Gastrocnemius medialis (tissue), 4 donors: ENCODE results near the gene ANKRD22. TPM values are rescaled to one million over a fixed set of nuclear protein-coding genes. Genes with fewer than 3 reads are reported as not detected.

Source experiments
- ATAC-seq, 2 donors: fragments of 150-250 bp; one replicate each; pipeline ENCODE4 v1.9.1; 2016
- DNase-seq, 2 donors: peaks; one replicate each; pipeline ENCODE4 v3.0.0-alpha.2; 2019
- H3K27ac ChIP-seq, 4 donors: fragments of 200-600 bp; sonication (generic); 1 replicate in 1 of 4; 2 replicates in 3 of 4; pipeline ENCODE4 v1.5.1; 2016 to 2018; ENCODE audit warnings: mild to moderate bottlenecking in 2 of 4, moderate library complexity in 1 of 4
- H3K27me3 ChIP-seq, 3 donors: fragments of 200-600 bp; sonication (generic) in 2 of 3; 1 replicate in 1 of 3; 2 replicates in 2 of 3; pipeline versions ENCODE4 v1.5.1 to v1.6.0; 2016 to 2019; ENCODE audit warnings: mild to moderate bottlenecking in 1 of 3, moderate library complexity in 1 of 3
- H3K36me3 ChIP-seq, 2 donors: fragments of 200-600 bp; sonication (generic) in 1 of 2; one replicate each; pipeline ENCODE4 v1.5.1; 2017 to 2018
- H3K4me1 ChIP-seq, 2 donors: fragments of 200-600 bp; sonication (generic) in 1 of 2; one replicate each; pipeline ENCODE4 v1.5.1; 2016 to 2017; ENCODE audit warnings: mild to moderate bottlenecking in 2 of 2
- H3K4me3 ChIP-seq, 4 donors: fragments of 200-600 bp; sonication (generic) in 3 of 4; 1 replicate in 1 of 4; 2 replicates in 3 of 4; pipeline ENCODE4 v1.5.1; 2016 to 2019; ENCODE audit warnings: mild to moderate bottlenecking in 2 of 4
- H3K9me3 ChIP-seq, 3 donors: fragments of 200-600 bp; sonication (generic) in 2 of 3; 1 replicate in 1 of 3; 2 replicates in 2 of 3; pipeline ENCODE4 v1.5.1; 2016 to 2019
- POLR2A ChIP-seq, 2 donors: fragments of 450-650 bp; IDR thresholded peaks; one replicate each; pipeline ENCODE4 v1.6.1; 2017; ENCODE audit warnings: antibody characterized with exemption in 2 of 2, mild to moderate bottlenecking in 2 of 2, moderate library complexity in 2 of 2
- in situ Hi-C, 4 donors: fragments of 200-750 bp; cut with MboI; loops; one replicate each; pipeline versions ENCODE4 v1.15.0 to v1.8.0; 2017; ENCODE audit warnings: low sequenced_read_pairs in 4 of 4
- intact Hi-C: fragments of 100-400 bp; cut with DNase I; formaldehyde crosslinking; loops from one replicate; pipeline ENCODE4 v1.15.1; 2023; ENCODE audit warnings: low total_unique reads
- total RNA-seq, 4 donors: library from RNA; depleted of rRNA; stranded (reverse); fragments of >200 nt; gene quantifications; one replicate each; pipeline versions ENCODE4 v1.1.0 to v1.2.3, GENCODE V29; 2016
- TF ChIP-seq, protein P1 (sequence below), 5 experiments: fragments of 450-650 bp in 3 of 5; fragments of 200-600 bp in 2 of 5; sonication (generic) in 2 of 5; IDR thresholded peaks in 4 of 5; conservative IDR thresholded peaks in 1 of 5; 1 replicate in 4 of 5; 2 replicates in 1 of 5; pipeline ENCODE4 v1.5.1; 2016 to 2019; ENCODE audit warnings: antibody characterized with exemption in 5 of 5, mild to moderate bottlenecking in 3 of 5, moderate library complexity in 3 of 5

The ANKRD22 gene
- total RNA-seq, 4 donors from 2014 or later, result not detected

DNA sequence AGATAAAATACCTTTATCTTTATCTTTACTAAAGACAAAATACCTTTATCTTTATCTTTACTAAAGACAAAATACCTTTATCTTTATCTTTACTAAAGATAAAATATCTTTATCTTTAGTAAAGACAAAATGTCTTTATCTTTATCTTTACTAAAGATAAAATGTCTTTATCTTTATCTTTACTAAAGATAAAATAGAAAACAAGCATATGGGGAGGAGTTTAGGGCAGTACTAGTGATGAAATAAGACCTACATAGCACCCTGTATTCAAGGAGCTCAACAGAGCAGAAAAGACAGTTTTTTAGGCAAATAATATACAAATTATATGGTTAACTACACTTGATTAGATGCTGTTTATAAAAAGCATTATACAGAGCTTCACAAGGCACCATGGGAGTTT, 19.3 kb downstream of the ANKRD22 start:
- no peak overlapping the region for H3K27ac ChIP-seq

DNA sequence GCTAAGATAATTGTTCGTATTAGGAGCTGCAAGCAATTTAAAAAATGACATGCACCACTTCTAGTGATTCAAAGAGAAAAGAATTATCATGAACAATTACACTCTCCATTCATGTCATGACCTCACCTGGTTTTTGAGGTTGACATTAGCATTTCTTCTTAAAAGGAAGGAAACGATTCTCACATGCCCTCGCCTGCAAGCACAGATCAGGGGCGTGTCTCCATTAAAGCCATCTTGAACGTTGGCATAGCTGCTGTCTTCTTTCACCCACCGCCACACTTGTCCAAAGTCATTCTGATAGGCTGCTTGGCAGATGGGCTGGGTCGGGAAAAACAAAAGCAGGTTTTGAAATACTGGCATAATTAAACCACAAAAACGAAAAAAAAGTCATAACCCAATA, 19.9 kb downstream of the ANKRD22 start:
- TF ChIP-seq, protein P1, sequence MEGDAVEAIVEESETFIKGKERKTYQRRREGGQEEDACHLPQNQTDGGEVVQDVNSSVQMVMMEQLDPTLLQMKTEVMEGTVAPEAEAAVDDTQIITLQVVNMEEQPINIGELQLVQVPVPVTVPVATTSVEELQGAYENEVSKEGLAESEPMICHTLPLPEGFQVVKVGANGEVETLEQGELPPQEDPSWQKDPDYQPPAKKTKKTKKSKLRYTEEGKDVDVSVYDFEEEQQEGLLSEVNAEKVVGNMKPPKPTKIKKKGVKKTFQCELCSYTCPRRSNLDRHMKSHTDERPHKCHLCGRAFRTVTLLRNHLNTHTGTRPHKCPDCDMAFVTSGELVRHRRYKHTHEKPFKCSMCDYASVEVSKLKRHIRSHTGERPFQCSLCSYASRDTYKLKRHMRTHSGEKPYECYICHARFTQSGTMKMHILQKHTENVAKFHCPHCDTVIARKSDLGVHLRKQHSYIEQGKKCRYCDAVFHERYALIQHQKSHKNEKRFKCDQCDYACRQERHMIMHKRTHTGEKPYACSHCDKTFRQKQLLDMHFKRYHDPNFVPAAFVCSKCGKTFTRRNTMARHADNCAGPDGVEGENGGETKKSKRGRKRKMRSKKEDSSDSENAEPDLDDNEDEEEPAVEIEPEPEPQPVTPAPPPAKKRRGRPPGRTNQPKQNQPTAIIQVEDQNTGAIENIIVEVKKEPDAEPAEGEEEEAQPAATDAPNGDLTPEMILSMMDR (IDR thresholded peaks at IDR 0.05 in 4 of 5, conservative IDR thresholded peaks at IDR 0.05 in 1 of 5), result no peak
- no peak for TF ChIP-seq POLR2A (IDR thresholded peaks at IDR 0.05)
- H3K9me3 ChIP-seq, result no peaks in the 10 kb centered on the region
- intact Hi-C loops (loop anchor here (10.0 kb wide), 1 partner anchor 383 kb away; no protein-coding TSS in a partner anchor), in situ Hi-C loops (loop anchor here in 3 of 4 donors (10.0 to 25.0 kb wide), 2 partner anchors 381 to 383 kb away; partner anchors contain the start of gene CH25H (in 2 of the 3))
- H3K36me3 ChIP-seq, result no peaks in the 10 kb centered on the region
- no peak for ATAC-seq
- H3K27ac ChIP-seq, result no peak overlapping the region
- no peaks in the 10 kb centered on the region for H3K4me1 ChIP-seq
- no peak overlapping the region for H3K4me3 ChIP-seq
- no peak for DNase-seq
- no peaks in the 10 kb centered on the region for H3K27me3 ChIP-seq

More for the DNA sequence above, 19.3 kb downstream of the ANKRD22 start:
- Histone ChIP-seq H3K4me1 (no peaks in the 10 kb centered on the region), H3K4me3 (no peak overlapping the region), H3K9me3 (no peaks in the 10 kb centered on the region), H3K27me3 (no peaks in the 10 kb centered on the region), H3K36me3 (no peaks in the 10 kb centered on the region)
- ATAC-seq (no peak), DNase-seq (no peak)
- TF ChIP-seq POLR2A (IDR thresholded peaks at IDR 0.05), result no peak
- TF ChIP-seq, protein P1 (IDR thresholded peaks at IDR 0.05 in 4 of 5, conservative IDR thresholded peaks at IDR 0.05 in 1 of 5), result no peak
- in situ Hi-C loops (loop anchor here in 3 of 4 donors (10.0 to 25.0 kb wide), 2 partner anchors 380 to 382 kb away; partner anchors contain the start of gene CH25H (in 2 of the 3)), intact Hi-C loops (loop anchor here (10.0 kb wide), 1 partner anchor 382 kb away; no protein-coding TSS in a partner anchor)

DNA sequence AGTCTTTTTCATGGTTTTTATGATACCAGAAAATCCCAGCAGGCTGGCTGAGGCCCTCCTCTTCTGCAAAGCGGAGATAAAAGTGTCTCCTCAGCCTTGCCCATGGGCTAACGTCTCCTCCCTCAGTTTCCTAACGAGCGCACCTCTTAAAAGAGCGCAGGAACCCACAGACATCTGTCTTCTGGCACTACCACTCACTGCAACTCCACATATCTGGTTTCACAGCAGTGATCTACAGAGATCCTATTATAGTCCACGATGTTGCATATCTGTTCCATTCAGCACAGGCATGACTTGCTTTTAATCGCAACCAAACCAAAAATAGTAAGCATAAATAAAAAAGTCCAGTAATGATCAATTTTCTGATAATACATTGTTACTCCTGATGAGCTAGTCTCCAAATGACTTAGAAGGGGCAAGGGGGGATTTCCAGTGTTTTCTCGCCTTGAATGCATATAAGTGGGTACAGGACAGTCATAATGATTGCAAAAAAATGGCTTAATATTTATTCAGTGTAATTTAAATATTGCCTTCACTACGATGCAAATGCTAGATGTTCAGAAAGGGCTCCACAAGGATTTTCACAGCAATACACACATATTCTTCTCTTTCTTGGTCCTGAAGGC, 20.9 kb downstream of the ANKRD22 start:
- Histone ChIP-seq H3K4me3 (no peak overlapping the region), H3K27ac (no peak overlapping the region), H3K9me3 (no peaks in the 10 kb centered on the region), H3K27me3 (no peaks in the 10 kb centered on the region), H3K36me3 (no peaks in the 10 kb centered on the region), H3K4me1 (no peaks in the 10 kb centered on the region)
- in situ Hi-C loops, result loop anchor here in 3 of 4 donors (10.0 to 25.0 kb wide), 2 partner anchors 382 to 384 kb away; partner anchors contain the start of gene CH25H (in 2 of the 3)
- ATAC-seq, result no peak
- intact Hi-C loops, result loop anchor here (10.0 kb wide), 1 partner anchor 384 kb away; no protein-coding TSS in a partner anchor
- TF ChIP-seq, protein P1 (IDR thresholded peaks at IDR 0.05 in 4 of 5, conservative IDR thresholded peaks at IDR 0.05 in 1 of 5), result no peak
- TF ChIP-seq POLR2A (IDR thresholded peaks at IDR 0.05), result no peak
- DNase-seq, result no peak

DNA sequence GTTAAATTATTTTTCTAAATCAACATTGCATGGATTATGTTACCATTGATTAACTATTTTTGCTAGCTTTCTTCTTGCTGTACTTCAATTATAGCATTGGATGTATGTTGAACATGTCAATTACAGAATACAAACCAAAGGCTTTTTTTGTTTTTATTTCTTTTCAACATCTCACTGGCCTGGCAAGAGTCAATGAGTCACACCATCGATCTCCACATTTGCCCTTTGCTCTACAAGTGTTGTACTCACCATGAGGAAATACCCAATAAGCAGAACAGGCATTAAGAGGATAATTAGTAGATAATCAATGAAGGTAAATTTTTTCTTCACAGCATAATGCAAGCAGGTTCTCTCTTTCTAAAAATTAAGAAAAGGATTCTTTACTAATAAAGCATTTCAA, 23.3 kb downstream of the ANKRD22 start:
- DNase-seq (no peak), ATAC-seq (no peak)
- in situ Hi-C loops, result loop anchor here in 2 of 4 donors (25.0 kb wide), 1 partner anchor 384 kb away; the partner anchor contains the start of gene CH25H (in 2 of the 2)
- Histone ChIP-seq H3K27ac (no peak overlapping the region), H3K27me3 (no peaks in the 10 kb centered on the region), H3K9me3 (no peaks in the 10 kb centered on the region), H3K36me3 (no peaks in the 10 kb centered on the region), H3K4me3 (no peak overlapping the region), H3K4me1 (no peaks in the 10 kb centered on the region)
- TF ChIP-seq, protein P1 (IDR thresholded peaks at IDR 0.05 in 4 of 5, conservative IDR thresholded peaks at IDR 0.05 in 1 of 5), result no peak
- TF ChIP-seq POLR2A (IDR thresholded peaks at IDR 0.05), result no peak
- intact Hi-C loops, result no loop called here
